Endodermal cell (in vitro differentiated cells): ENCODE measurements around the gene QPRT. TPM values are rescaled to one million over a fixed set of nuclear protein-coding genes. Genes with fewer than 3 reads are reported as not detected.
A peak's percentile ranks its signal among the peaks of the same experiment; 100 is the strongest.
"Not testable (repeated sequence)": the region's sequence is repeated elsewhere in the genome, so short reads cannot be mapped to it uniquely, and the experiment has no call there.

Source experiments
- DNase-seq: peaks from one replicate; pipeline ENCODE4 v3.0.0-alpha.2; 2017
- H3K27ac ChIP-seq: 2 replicates; pipeline ENCODE4 v1.5.1; 2013; ENCODE audit warnings: mild to moderate bottlenecking, low read depth, low read length, moderate library complexity
- H3K27me3 ChIP-seq: 2 replicates; pipeline ENCODE4 v1.6.1; 2013; ENCODE audit warnings: mild to moderate bottlenecking, low read length, moderate library complexity; ENCODE audit not compliant: insufficient read depth, control insufficient read depth, poor library complexity, severe bottlenecking
- H3K36me3 ChIP-seq: 2 replicates; pipeline ENCODE4 v1.7.0; 2013; ENCODE audit warnings: mild to moderate bottlenecking, low read length, moderate library complexity; ENCODE audit not compliant: control insufficient read depth, insufficient read depth
- H3K4me1 ChIP-seq: one replicate; pipeline ENCODE4 v1.7.0; 2013; ENCODE audit warnings: low read length; ENCODE audit not compliant: control insufficient read depth, insufficient read depth
- H3K4me3 ChIP-seq: 2 replicates; pipeline ENCODE4 v1.5.1; 2013; ENCODE audit warnings: mild to moderate bottlenecking, low read length, moderate library complexity
- H3K9ac ChIP-seq: 2 replicates; pipeline ENCODE4 v1.6.1; 2013; ENCODE audit warnings: mild to moderate bottlenecking, low read length, moderate library complexity; ENCODE audit not compliant: poor library complexity, severe bottlenecking; ENCODE audit errors: extremely low read depth
- H3K9me3 ChIP-seq: 2 replicates; pipeline ENCODE4 v1.6.1; 2013; ENCODE audit warnings: mild to moderate bottlenecking, low read length, moderate library complexity; ENCODE audit not compliant: control insufficient read depth
- H3K27ac Mint-ChIP-seq: 2 replicates; pipeline ENCODE4 v1.8.0; 2020; ENCODE audit warnings: mixed read lengths
- H3K27me3 Mint-ChIP-seq: 2 replicates; pipeline ENCODE4 v1.8.0; 2021; ENCODE audit warnings: mild to moderate bottlenecking, mixed read lengths; ENCODE audit not compliant: insufficient read depth
- H3K36me3 Mint-ChIP-seq: 2 replicates; pipeline ENCODE4 v1.8.0; 2020; ENCODE audit warnings: low read depth, mixed read lengths
- H3K4me1 Mint-ChIP-seq: 2 replicates; pipeline ENCODE4 v1.8.0; 2020; ENCODE audit warnings: mixed read lengths
- H3K4me3 Mint-ChIP-seq: 2 replicates; pipeline ENCODE4 v1.8.0; 2020; ENCODE audit warnings: mild to moderate bottlenecking, moderate library complexity, mixed read lengths
- H3K9me3 Mint-ChIP-seq: 2 replicates; pipeline ENCODE4 v1.8.0; 2020; ENCODE audit warnings: mild to moderate bottlenecking, mixed read lengths
- CTCF ChIP-seq: fragments of 200-600 bp; sonication (generic); conservative IDR thresholded peaks from 2 replicates; pipeline ENCODE4 v1.5.0; 2021; ENCODE audit warnings: antibody characterized with exemption, mild to moderate bottlenecking
- WGBS, 2 experiments: methylation state at CpG; one replicate each; pipeline versions ENCODE4 v1.1.5 to v1.1.7; 2013; ENCODE audit warnings: missing lambda C conversion rate in 2 of 2, mixed read lengths in 1 of 2; ENCODE audit not compliant: insufficient coverage in 1 of 2, insufficient read length in 1 of 2; 5-methylcytosine and 5-hydroxymethylcytosine counted together
- total RNA-seq, 2 donors: library from RNA; stranded (reverse); fragmentation: NEBNext Ultra II Directional in 1 of 2; extraction: Animal tissue kit (Norgen Biotek cat#: 25700) in 1 of 2; gene quantifications; 2 replicates in 1 of 2; 3 replicates in 1 of 2; pipeline ENCODE4 v1.2.1, GENCODE V29; 2021

The QPRT gene
- total RNA-seq, 2 donors from 2014 or later: 92.3 to 109 TPM

- peak; percentile 47 for TF ChIP-seq CTCF
- H3K4me1 ChIP-seq, H3K9me3 ChIP-seq, H3K9ac ChIP-seq, H3K4me3 ChIP-seq, H3K4me3 Mint-ChIP-seq, H3K4me1 Mint-ChIP-seq, H3K27ac Mint-ChIP-seq, H3K27me3 Mint-ChIP-seq, H3K27ac ChIP-seq, DNase-seq, H3K36me3 Mint-ChIP-seq, H3K36me3 ChIP-seq, H3K27me3 ChIP-seq, H3K9me3 Mint-ChIP-seq: not testable (repeated sequence)
- no CpG with 5 or more reads among the region's 5 CpGs for WGBS, 2 experiments
Observed at GRCh38 chr16:29636368-29636767, 42.6 kb upstream of the QPRT start.

GRCh38 chr16:29638751-29639150 lies 40.2 kb upstream of the QPRT start:
- H3K27ac Mint-ChIP-seq, H3K27me3 ChIP-seq, H3K27me3 Mint-ChIP-seq, H3K4me1 Mint-ChIP-seq, H3K36me3 ChIP-seq, H3K4me3 ChIP-seq, H3K27ac ChIP-seq, H3K9me3 ChIP-seq, H3K36me3 Mint-ChIP-seq, H3K9me3 Mint-ChIP-seq, H3K4me3 Mint-ChIP-seq, H3K9ac ChIP-seq, H3K4me1 ChIP-seq, DNase-seq: not testable (repeated sequence)
- WGBS, 2 experiments: 95 to 98% methylated on average over 7 to 8 of the region's 8 CpGs

- no peaks in the 10 kb centered on the region for H3K27me3 ChIP-seq
- TF ChIP-seq CTCF: peak; percentile 45
- Mint-ChIP-seq H3K9me3 (no peaks in the 10 kb centered on the region), H3K4me3 (no peak overlapping the region), H3K27me3 (no peaks in the 10 kb centered on the region), H3K4me1 (no peaks in the 10 kb centered on the region), H3K27ac (no peak overlapping the region), H3K36me3 (no peaks in the 10 kb centered on the region)
- no peak overlapping the region for H3K27ac ChIP-seq
- 84 to 93% methylated on average over 3 of the region's 3 CpGs for WGBS, 2 experiments
- H3K9me3 ChIP-seq: no peaks in the 10 kb centered on the region
- no peaks in the 10 kb centered on the region for H3K36me3 ChIP-seq
- no peaks in the 10 kb centered on the region for H3K4me1 ChIP-seq
- H3K4me3 ChIP-seq: no peak overlapping the region
- no peak overlapping the region for H3K9ac ChIP-seq
- no peak for DNase-seq
Observed at GRCh38 chr16:29641561-29641960, 37.4 kb upstream of the QPRT start.

GRCh38 chr16:29643596-29643995 lies 35.4 kb upstream of the QPRT start:
- no peak for DNase-seq
- no peak overlapping the region for H3K9ac ChIP-seq
- no peaks in the 10 kb centered on the region for H3K4me1 ChIP-seq
- no peak overlapping the region for H3K4me3 Mint-ChIP-seq
- no peak overlapping the region for H3K4me3 ChIP-seq
- H3K27me3 ChIP-seq: no peaks in the 10 kb centered on the region
- H3K27me3 Mint-ChIP-seq: no peaks in the 10 kb centered on the region
- no peaks in the 10 kb centered on the region for H3K36me3 ChIP-seq
- no peak overlapping the region for H3K27ac ChIP-seq
- H3K9me3 ChIP-seq: no peaks in the 10 kb centered on the region
- 85 to 92% methylated on average over 6 to 7 of the region's 7 CpGs for WGBS, 2 experiments
- H3K9me3 Mint-ChIP-seq: no peaks in the 10 kb centered on the region
- no peak overlapping the region for H3K27ac Mint-ChIP-seq
- TF ChIP-seq CTCF: no peak
- H3K4me1 Mint-ChIP-seq: no peaks in the 10 kb centered on the region
- no peaks in the 10 kb centered on the region for H3K36me3 Mint-ChIP-seq
